Neural crest cell (in vitro differentiated cells): ENCODE measurements around the gene B4GALT1. TPM values are rescaled to one million over a fixed set of nuclear protein-coding genes. Genes with fewer than 3 reads are reported as not detected.
A peak's percentile ranks its signal among the peaks of the same experiment; 100 is the strongest.
"Not testable (repeated sequence)": the region's sequence is repeated elsewhere in the genome, so short reads cannot be mapped to it uniquely, and the experiment has no call there.

Source experiments
- DNase-seq: peaks from one replicate; pipeline ENCODE4 v3.0.0; 2021; ENCODE audit warnings: low read depth, mixed read lengths, low spot score
- H3K27ac Mint-ChIP-seq: one replicate; pipeline ENCODE4 v1.8.0; 2021; ENCODE audit warnings: mild to moderate bottlenecking, mixed read lengths; ENCODE audit not compliant: unreplicated experiment
- H3K27me3 Mint-ChIP-seq: 2 replicates; pipeline ENCODE4 v1.8.0; 2021; ENCODE audit warnings: low read depth, mild to moderate bottlenecking, mixed read lengths
- H3K36me3 Mint-ChIP-seq: 2 replicates; pipeline ENCODE4 v1.8.0; 2021; ENCODE audit warnings: low read depth, mild to moderate bottlenecking, mixed read lengths
- H3K4me1 Mint-ChIP-seq: 2 replicates; pipeline ENCODE4 v1.8.0; 2021; ENCODE audit warnings: mixed read lengths
- H3K4me3 Mint-ChIP-seq: one replicate; pipeline ENCODE4 v1.8.0; 2021; ENCODE audit warnings: mild to moderate bottlenecking, mixed read lengths
- H3K9me3 Mint-ChIP-seq: 2 replicates; pipeline ENCODE4 v1.8.0; 2021; ENCODE audit warnings: mixed read lengths
- total RNA-seq: library from RNA; stranded (reverse); gene quantifications from 2 replicates; pipeline ENCODE4 v1.2.1, GENCODE V29; 2021
- TF ChIP-seq, protein P1 (sequence below): fragments of 200-600 bp; sonication (generic); conservative IDR thresholded peaks from 2 replicates; pipeline ENCODE4 v1.5.0; 2021; ENCODE audit warnings: antibody characterized with exemption, mild to moderate bottlenecking

The B4GALT1 gene
- total RNA-seq, 1 donor from 2014 or later: 17.9 TPM

- Mint-ChIP-seq H3K4me3 (no peak overlapping the region), H3K27me3 (no peaks in the 10 kb centered on the region), H3K36me3 (no peaks in the 10 kb centered on the region)
These were observed 67.4 kb downstream of the B4GALT1 start for GRCh38 chr9:33099754-33100153.

DNA sequence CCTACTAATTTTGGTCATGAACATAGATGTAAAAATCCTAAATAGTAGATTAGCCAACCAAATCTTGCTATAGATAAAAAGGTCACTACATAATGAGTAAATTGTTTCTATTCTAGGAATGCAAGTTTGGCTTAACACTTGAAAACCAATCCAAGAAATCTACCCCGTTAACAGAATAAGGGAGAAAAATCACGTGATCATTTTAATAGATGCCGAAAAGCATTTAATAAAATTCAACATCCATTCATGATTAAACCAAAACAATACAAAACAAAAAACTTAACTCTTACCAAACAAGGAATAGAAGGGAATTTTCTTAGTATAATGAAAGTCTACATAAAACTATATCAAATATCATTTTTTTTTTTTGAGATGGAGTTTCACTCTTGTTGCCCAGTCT, 69.9 kb downstream of the B4GALT1 start:
- DNase-seq: no peak
- TF ChIP-seq, protein P1, sequence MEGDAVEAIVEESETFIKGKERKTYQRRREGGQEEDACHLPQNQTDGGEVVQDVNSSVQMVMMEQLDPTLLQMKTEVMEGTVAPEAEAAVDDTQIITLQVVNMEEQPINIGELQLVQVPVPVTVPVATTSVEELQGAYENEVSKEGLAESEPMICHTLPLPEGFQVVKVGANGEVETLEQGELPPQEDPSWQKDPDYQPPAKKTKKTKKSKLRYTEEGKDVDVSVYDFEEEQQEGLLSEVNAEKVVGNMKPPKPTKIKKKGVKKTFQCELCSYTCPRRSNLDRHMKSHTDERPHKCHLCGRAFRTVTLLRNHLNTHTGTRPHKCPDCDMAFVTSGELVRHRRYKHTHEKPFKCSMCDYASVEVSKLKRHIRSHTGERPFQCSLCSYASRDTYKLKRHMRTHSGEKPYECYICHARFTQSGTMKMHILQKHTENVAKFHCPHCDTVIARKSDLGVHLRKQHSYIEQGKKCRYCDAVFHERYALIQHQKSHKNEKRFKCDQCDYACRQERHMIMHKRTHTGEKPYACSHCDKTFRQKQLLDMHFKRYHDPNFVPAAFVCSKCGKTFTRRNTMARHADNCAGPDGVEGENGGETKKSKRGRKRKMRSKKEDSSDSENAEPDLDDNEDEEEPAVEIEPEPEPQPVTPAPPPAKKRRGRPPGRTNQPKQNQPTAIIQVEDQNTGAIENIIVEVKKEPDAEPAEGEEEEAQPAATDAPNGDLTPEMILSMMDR: no peak
- no peak overlapping the region for H3K27ac Mint-ChIP-seq
- H3K9me3 Mint-ChIP-seq: peaks cover 2% of the 10 kb centered on the region
- peaks cover 4% of the 10 kb centered on the region for H3K4me1 Mint-ChIP-seq
- H3K36me3 Mint-ChIP-seq: no peaks in the 10 kb centered on the region
- H3K27me3 Mint-ChIP-seq: peaks cover 1% of the 10 kb centered on the region
- no peak overlapping the region for H3K4me3 Mint-ChIP-seq

More at GRCh38 chr9:33099754-33100153, 67.4 kb downstream of the B4GALT1 start:
- peaks cover 2% of the 10 kb centered on the region for H3K9me3 Mint-ChIP-seq
- peaks cover 8% of the 10 kb centered on the region for H3K4me1 Mint-ChIP-seq
- H3K27ac Mint-ChIP-seq: peak overlapping the region; percentile 50
- TF ChIP-seq, protein P1: no peak
- no peak for DNase-seq

DNA sequence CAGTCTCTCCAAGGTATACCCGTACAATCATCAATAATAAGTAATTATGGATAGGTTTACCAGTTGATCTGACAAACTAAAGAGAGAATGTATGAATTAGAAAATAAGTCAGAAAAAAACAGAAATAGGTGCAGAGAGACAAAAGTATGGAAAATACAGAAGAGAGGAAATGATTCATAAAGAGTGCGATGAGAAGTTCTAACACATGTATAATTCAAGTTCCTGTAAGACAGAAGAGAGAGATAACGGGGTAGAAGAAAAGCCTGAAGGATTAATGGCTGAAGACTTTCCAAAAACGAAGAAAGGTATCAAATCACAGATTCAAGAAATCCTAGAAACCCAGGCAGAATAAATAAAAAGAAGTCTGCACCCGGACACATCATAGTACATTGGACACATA, 74.5 kb downstream of the B4GALT1 start:
- H3K27ac Mint-ChIP-seq: no peak overlapping the region
- TF ChIP-seq, protein P1: no peak
- no peaks in the 10 kb centered on the region for H3K36me3 Mint-ChIP-seq
- peaks cover 2% of the 10 kb centered on the region for H3K9me3 Mint-ChIP-seq
- no peak overlapping the region for H3K4me3 Mint-ChIP-seq
- no peak for DNase-seq
- no peaks in the 10 kb centered on the region for H3K4me1 Mint-ChIP-seq
- H3K27me3 Mint-ChIP-seq: peaks cover 26% of the 10 kb centered on the region

DNA sequence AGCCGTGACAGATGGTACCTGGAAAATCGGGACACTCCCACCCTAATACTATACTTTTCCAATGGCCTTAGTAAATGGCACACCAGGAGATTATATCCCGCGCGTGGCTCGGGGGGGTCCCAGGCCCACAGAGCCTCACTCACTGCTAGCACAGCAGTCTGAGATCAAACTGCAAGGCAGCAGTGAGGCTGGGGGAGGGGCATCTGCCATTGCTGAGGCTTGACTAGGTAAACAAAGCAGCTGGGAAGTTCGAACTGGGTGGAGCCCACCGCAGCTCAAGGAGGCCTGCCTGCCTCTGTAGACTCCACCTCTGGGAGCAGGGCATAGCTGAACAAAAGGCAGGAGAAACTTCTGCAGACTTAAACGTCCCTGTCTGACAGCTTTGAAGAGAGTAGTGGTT, 81.5 kb downstream of the B4GALT1 start:
- H3K4me3 Mint-ChIP-seq, H3K9me3 Mint-ChIP-seq, DNase-seq, H3K36me3 Mint-ChIP-seq, H3K4me1 Mint-ChIP-seq, H3K27ac Mint-ChIP-seq: not testable (repeated sequence)
- H3K27me3 Mint-ChIP-seq: peaks cover 34% of the 10 kb centered on the region

- H3K9me3 Mint-ChIP-seq: no peaks in the 10 kb centered on the region
- H3K36me3 Mint-ChIP-seq: no peaks in the 10 kb centered on the region
- peaks cover 10% of the 10 kb centered on the region for H3K27me3 Mint-ChIP-seq
- H3K4me3 Mint-ChIP-seq: no peak overlapping the region
- no peaks in the 10 kb centered on the region for H3K4me1 Mint-ChIP-seq
- H3K27ac Mint-ChIP-seq: no peak overlapping the region
- no peak for DNase-seq
- TF ChIP-seq, protein P1: no peak
These were observed 84.4 kb downstream of the B4GALT1 start for GRCh38 chr9:33082538-33083326.

GRCh38 chr9:33082128-33082527, 85.0 kb downstream of the B4GALT1 start:
- Mint-ChIP-seq H3K27ac (no peak overlapping the region), H3K9me3 (no peaks in the 10 kb centered on the region), H3K36me3 (no peaks in the 10 kb centered on the region), H3K4me1 (no peaks in the 10 kb centered on the region), H3K4me3 (no peak overlapping the region), H3K27me3 (peaks cover 5% of the 10 kb centered on the region)
- TF ChIP-seq, protein P1: no peak
- no peak for DNase-seq
